GM10266 (cell line): Measurements from ENCODE around the gene PTPN9.

Experiments
- DNase-seq: peaks from one replicate; pipeline ENCODE4 v3.0.0; 2012; ENCODE audit errors: extremely low spot score
- TF ChIP-seq, protein P1 (sequence below): IDR thresholded peaks from 2 replicates; pipeline ENCODE4 v1.5.1; 2012; ENCODE audit warnings: mild to moderate bottlenecking, low read depth; ENCODE audit not compliant: control insufficient read depth, insufficient read depth; ENCODE audit errors: missing control alignments

The PTPN9 gene

DNA sequence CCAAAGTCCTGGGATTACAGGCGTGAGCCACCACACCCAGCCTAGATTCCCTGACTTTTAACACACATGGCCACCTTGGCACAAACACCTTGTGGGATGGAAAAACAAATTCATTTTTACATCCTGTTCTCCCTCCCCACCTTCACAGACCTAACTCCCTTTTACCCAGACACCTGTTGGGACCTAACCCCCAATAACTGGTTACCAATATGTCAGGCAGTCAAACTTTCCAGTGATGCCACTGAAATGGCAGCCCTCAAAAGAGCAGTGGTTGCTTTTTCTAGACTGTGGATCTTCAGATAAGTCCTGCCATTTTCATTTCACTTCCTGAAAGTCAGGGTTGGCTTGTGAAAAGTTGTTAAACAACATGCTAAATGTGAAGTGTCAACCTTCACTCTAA is 162.5 kb downstream of the PTPN9 start:
- TF ChIP-seq, protein P1, sequence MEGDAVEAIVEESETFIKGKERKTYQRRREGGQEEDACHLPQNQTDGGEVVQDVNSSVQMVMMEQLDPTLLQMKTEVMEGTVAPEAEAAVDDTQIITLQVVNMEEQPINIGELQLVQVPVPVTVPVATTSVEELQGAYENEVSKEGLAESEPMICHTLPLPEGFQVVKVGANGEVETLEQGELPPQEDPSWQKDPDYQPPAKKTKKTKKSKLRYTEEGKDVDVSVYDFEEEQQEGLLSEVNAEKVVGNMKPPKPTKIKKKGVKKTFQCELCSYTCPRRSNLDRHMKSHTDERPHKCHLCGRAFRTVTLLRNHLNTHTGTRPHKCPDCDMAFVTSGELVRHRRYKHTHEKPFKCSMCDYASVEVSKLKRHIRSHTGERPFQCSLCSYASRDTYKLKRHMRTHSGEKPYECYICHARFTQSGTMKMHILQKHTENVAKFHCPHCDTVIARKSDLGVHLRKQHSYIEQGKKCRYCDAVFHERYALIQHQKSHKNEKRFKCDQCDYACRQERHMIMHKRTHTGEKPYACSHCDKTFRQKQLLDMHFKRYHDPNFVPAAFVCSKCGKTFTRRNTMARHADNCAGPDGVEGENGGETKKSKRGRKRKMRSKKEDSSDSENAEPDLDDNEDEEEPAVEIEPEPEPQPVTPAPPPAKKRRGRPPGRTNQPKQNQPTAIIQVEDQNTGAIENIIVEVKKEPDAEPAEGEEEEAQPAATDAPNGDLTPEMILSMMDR, result no peak
- no peak for DNase-seq
